ENCODE data around the gene GRK5. TPM values are rescaled to one million over a fixed set of nuclear protein-coding genes. Genes with fewer than 3 reads are reported as not detected.

GRK5 gene
- total RNA-seq, 4 donors from 2014 or later = 9.2 to 27.3 (median 15.0) TPM

GRCh38 chr10:119500123-119500795 lies 292.9 kb downstream of the GRK5 start:
- H3K36me3 ChIP-seq = no peaks in the 10 kb centered on the region
- no peaks in the 10 kb centered on the region for H3K27me3 ChIP-seq
- H3K27ac ChIP-seq = no peak overlapping the region
- intact Hi-C loops (cut with DNase I) = no loop called here
- H3K4me1 ChIP-seq = peaks cover 0 to 6% of the 10 kb centered on the region in 2 donors
- H3K4me3 ChIP-seq (replicated peaks in 1 of 3) = no peak overlapping the region
- no peak for DNase-seq
- 85 to 86% methylated on average over 8 of the region's 8 CpGs for WGBS, 2 donors
- H3K9me3 ChIP-seq = no peaks in the 10 kb centered on the region
- TF ChIP-seq POLR2A (IDR thresholded peaks at IDR 0.05) (no peak), CTCF (IDR thresholded peaks at IDR 0.05) (no peak)

- no peaks in the 10 kb centered on the region for H3K36me3 ChIP-seq
- no peak overlapping the region for H3K4me3 ChIP-seq (replicated peaks in 1 of 3)
- WGBS, 2 donors = 77 to 88% methylated on average over 6 of the region's 6 CpGs
- H3K4me1 ChIP-seq = peaks cover 0 to 6% of the 10 kb centered on the region in 2 donors
- intact Hi-C loops (cut with DNase I) = no loop called here
- no peak overlapping the region for H3K27ac ChIP-seq
- H3K27me3 ChIP-seq = no peaks in the 10 kb centered on the region
- H3K9me3 ChIP-seq = no peaks in the 10 kb centered on the region
- no peak for DNase-seq
- TF ChIP-seq CTCF (IDR thresholded peaks at IDR 0.05) (no peak), POLR2A (IDR thresholded peaks at IDR 0.05) (no peak)
Observed at GRCh38 chr10:119500821-119501220, 293.4 kb downstream of the GRK5 start.

- no peak for TF ChIP-seq POLR2A (IDR thresholded peaks at IDR 0.05)
- intact Hi-C loops (cut with DNase I) = no loop called here
- Histone ChIP-seq H3K27ac (no peak overlapping the region), H3K4me3 (replicated peaks in 1 of 3) (no peak overlapping the region), H3K27me3 (no peaks in the 10 kb centered on the region), H3K9me3 (no peaks in the 10 kb centered on the region), H3K4me1 (peaks cover 0 to 6% of the 10 kb centered on the region in 2 donors), H3K36me3 (no peaks in the 10 kb centered on the region)
- WGBS, 2 donors = 97 to 100% methylated on average over 2 of the region's 2 CpGs
- no peak for DNase-seq
Observed at GRCh38 chr10:119501690-119502089, 294.3 kb downstream of the GRK5 start.

GRCh38 chr10:119502209-119502608 lies 294.8 kb downstream of the GRK5 start:
- no peak for TF ChIP-seq POLR2A (IDR thresholded peaks at IDR 0.05)
- no peak for TF ChIP-seq CTCF (IDR thresholded peaks at IDR 0.05)
- H3K4me1 ChIP-seq = peaks cover 0 to 6% of the 10 kb centered on the region in 2 donors
- 74 to 82% methylated on average over 12 of the region's 12 CpGs for WGBS, 2 donors
- H3K27ac ChIP-seq = no peak overlapping the region
- no peaks in the 10 kb centered on the region for H3K9me3 ChIP-seq
- intact Hi-C loops (cut with DNase I) = no loop called here
- H3K4me3 ChIP-seq (replicated peaks in 1 of 3) = no peak overlapping the region
- no peaks in the 10 kb centered on the region for H3K36me3 ChIP-seq
- no peaks in the 10 kb centered on the region for H3K27me3 ChIP-seq
- peak in 1 of 2 donors; percentile 5 for DNase-seq

- H3K4me1 ChIP-seq = peaks cover 0 to 1% of the 10 kb centered on the region in 2 donors
- H3K4me3 ChIP-seq (replicated peaks in 1 of 3) = no peak overlapping the region
- H3K27ac ChIP-seq = no peak overlapping the region
- no peaks in the 10 kb centered on the region for H3K36me3 ChIP-seq
- DNase-seq = no peak
- H3K27me3 ChIP-seq = no peaks in the 10 kb centered on the region
- TF ChIP-seq CTCF (IDR thresholded peaks at IDR 0.05) = no peak
- no peak for TF ChIP-seq POLR2A (IDR thresholded peaks at IDR 0.05)
- whole genome bisulfite sequencing, 2 donors = 69 to 80% methylated on average over 18 to 19 of the region's 19 CpGs
- intact Hi-C loops (cut with DNase I) = no loop called here
- no peaks in the 10 kb centered on the region for H3K9me3 ChIP-seq
Observed at GRCh38 chr10:119502618-119503155, 295.3 kb downstream of the GRK5 start.

Data from thyroid gland (tissue), 4 donors.